C1 segment of cervical spinal cord (tissue), 14 donors: ENCODE measurements around the gene CORO2B.

Experiments used
- DNase-seq, 14 donors: peaks; one replicate each; lab custom pipeline; 2025; lab: John Stamatoyannopoulos, UW

The CORO2B gene

DNA sequence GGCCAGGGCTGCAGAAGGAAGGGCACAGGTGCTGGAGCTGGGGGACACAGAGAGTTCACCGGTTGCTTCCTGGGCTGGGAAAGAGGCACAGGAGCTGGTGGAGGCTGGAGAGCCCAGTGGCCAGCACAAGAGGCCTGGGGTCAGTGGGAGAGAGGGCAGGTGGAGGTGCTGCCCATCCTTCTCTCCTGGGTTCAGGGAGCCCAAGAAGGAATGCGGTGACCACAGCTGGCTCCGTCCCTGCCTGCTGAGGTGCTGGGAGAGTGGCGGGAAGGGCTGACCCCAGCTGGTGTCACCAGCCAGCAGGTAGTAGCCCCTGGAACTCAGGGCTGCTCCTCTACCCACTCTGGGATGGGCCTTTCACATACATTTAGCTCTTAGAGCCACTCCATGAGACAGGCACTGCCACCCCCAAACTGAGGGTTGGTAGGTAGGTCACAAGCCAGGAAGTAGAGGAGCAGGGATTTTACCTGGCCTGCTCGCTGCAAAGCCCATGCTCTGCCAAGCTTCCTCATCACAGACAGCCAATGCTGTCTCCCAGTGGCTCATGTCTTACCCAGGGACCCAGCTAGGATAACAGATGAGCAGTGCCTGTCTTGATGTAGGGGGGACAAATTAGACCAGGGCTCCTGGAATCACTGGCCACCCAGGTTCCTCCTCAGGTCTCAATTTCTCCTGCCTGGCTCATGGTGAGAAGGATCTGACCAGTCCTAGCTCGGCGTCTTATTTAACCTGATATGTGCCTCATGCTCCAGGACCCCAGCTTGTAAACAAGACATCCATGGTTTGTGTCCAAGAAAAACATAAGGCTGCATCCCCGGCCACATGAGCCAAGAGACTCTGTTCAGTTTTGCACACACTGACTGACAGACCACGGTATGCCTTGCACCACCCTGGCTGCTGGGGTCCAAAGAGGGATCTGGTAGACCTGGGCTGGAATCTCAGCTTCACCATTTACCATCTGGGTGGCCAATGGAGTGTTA, 119.2 kb downstream of the CORO2B start:
- DNase-seq: peak in 1 of 14 donors; percentile 77

DNA sequence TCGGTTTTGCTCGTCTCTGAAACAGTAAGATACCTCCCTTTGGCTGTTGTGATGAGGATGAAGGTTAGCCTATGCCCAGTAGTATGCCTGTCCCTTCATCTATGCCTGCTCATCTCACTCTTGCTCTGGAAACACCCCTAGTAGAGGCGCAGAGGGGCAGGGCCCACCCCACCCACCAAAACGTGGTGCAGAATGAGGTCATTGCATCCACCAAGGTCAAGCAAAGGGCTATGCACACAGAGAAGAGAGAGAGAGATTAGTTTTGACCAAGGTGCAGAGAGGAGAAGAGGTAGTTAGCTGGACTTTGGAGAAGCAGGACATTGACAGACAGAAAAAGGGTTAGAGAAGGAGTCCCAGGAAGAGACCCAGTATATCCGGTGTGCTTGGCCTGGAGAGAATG, 119.9 kb downstream of the CORO2B start:
- no peak for DNase-seq

DNA sequence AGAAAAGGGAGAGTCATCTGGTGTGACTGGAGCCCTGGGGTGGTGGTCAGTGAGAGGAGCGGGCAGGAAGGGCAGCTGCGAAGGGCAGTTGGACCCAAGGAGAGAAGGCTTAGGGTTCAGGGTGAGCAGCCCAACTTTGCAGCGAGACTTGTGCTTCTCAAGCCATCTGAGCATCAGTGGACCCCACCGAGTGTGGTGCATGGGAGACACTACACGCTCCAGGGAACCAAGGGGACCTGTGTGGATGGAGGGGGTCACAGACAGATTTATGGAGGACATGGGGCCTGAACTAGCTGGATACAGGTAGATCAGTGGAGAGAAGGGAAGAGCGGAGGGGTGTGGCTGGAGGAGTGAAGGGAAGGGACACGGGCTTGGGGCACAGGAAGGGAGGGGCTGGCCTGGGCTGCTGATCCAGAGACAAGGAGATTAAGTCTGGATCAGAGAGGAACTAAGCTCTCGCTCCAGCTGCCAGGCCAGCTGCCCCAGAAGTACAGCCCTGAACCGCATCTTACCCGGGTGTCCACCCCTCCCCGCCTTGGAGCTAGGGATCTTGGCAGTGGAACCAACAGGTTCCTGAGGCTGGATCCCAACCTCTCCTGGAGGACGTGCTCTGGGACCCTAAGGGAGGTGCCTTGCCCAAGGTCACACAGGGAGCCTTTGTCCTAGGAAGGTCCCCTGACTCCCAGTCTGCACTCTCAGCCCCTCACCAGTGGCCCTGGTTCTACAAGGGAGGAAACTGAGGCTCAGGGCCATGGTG, 120.5 kb downstream of the CORO2B start:
- DNase-seq: no peak

- DNase-seq: peak in 11 of 14 donors; percentile 44 to 79 (median 69)
Measured at GRCh38 chr15:68699881-68700454, 121.2 kb downstream of the CORO2B start.

DNA sequence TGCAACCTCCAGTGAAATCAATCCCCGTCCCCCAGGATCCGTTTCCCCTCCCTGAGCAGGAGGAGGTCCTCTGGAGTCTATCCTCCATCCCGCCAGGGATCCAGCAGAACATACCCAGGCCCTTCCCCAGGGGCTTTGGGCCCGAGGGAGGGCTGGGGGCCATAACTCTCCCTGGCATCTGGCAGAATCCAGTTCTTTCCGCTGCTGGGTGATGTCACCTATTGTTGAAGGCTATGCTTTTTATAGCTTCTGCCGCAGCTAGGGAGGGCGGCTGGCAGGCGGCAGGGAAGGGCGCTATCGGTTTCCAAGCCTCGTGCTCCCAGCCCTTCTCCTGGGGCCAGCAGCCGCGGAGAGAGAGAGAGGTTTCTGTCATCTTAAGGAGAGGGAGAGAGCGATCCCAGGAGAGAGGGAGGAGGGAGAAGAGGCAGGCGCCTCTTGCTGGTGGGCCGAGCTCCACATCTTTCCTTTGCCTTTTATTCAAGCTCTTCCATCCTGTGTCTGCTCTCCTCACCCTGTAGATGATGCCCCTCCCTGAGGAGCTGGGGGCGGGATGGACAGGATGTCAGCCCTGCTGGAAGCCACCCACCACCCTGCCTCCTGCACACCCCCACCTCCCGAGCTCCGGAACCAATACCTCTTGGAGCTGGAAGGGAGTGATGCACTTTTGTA, 121.8 kb downstream of the CORO2B start:
- DNase-seq: peak in 12 of 14 donors; percentile 53 to 82 (median 74)

GRCh38 chr15:68701886-68702285, 123.1 kb downstream of the CORO2B start:
- DNase-seq: peak in 1 of 14 donors; percentile 75

DNA sequence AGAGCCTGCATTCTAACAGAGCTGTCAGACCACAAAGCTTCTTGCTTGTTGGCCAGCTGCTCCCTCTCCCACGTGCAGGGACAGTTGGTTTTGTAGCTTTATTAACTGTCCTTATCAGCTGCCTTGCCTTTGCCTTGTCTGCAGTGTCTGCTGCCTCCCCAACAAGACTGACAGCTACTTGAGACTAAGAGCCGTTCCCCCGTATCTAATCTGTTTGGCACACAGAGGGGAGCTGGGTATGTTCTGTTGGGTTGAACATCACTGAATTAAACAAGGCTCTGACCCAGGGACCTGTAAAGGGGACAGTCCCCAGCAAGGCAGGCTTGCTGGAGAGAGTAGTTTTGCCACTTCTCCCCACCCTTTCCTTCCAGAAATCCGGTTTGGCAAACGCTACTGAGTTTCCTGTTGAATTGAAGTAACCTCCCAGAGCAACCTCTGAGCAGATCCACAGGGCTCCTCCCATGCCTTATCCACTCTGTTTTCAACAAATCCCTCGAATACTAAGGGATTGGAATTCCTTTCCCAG, 125.8 kb downstream of the CORO2B start:
- DNase-seq: no peak

DNA sequence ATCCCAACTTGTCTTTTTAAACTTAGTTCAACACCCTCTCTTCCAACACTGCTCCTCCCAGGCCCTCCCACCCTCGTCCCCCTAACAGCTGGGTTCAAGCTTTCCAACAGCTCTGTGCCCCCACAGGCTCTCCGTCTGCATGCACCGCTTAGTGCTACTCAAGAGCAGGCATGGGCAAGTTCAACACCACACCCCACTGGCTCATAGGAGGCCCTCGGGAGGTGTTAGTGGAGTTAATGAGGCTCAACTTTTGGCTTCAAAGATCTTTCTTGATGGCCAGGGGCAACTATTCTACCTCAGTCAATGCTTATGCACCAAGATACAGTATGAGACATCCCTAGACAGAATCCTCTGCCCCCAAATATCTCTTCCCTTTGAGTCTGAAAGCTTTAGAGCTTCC, 127.5 kb downstream of the CORO2B start:
- no peak for DNase-seq

DNA sequence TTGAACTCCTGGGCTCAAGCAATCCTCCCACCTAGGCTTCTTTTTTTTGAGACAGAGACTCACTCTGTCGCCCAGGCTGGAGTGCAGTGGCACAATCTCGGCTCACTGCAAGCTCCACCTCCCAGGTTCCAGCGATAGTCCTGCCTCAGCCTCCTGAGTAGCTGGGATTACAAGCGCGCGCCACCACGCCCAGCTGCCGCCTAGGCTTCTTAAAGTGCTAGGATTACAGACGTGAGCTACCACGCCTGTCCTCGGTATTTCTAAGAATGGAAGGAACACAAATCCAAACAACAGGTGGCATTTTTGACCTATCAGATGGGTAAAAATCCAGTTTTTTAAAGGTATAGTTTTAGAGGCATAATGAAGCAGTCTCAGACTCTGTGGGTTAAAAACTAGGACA, 128.1 kb downstream of the CORO2B start:
- DNase-seq: no peak

- no peak for DNase-seq
Measured at GRCh38 chr15:68707386-68707785, 128.6 kb downstream of the CORO2B start.

DNA sequence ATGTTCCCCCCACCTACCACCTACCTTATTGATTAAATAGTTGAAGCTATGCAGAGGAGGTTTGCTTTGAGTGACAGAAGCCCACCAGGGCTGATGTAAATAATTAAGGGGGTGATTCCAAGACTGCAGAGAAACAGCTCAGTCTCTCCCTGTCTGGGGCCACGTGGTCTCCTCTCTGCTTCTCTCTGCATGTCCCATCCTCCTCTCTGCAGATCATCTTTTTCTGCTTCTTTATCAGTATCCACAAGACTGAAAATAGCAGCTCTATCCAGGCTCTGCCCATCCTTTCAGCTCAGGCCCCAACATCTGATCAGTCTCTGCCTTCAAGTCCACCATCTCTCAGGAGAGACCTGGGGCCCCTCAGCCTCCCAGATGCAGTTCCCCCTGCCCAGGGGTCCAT, 131.1 kb downstream of the CORO2B start:
- DNase-seq: no peak

- DNase-seq: no peak
Measured at GRCh38 chr15:68710536-68710935, 131.7 kb downstream of the CORO2B start.

DNA sequence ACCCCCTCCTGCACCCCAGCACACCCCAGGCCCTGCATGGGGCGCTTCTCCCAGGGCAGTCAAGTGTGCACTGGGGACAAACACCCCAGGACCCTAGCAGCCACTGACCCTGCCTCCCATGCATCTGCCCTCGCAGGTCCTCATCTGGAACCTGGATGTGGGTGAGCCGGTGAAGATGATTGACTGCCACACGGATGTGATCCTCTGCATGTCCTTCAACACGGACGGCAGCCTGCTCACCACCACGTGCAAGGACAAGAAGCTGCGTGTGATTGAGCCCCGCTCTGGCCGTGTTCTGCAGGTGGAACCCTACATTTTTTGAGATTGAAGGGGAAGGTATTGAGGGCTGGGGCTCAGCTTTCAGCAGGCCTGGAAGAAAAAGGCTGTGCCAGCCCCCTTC, 132.6 kb downstream of the CORO2B start:
- DNase-seq: no peak

- no peak for DNase-seq
Measured at GRCh38 chr15:68712886-68713285, 134.1 kb downstream of the CORO2B start.

GRCh38 chr15:68713874-68714273, 135.1 kb downstream of the CORO2B start:
- DNase-seq: no peak

- no peak for DNase-seq
Measured at GRCh38 chr15:68715111-68715510, 136.3 kb downstream of the CORO2B start.

- no peak for DNase-seq
Measured at GRCh38 chr15:68717951-68718350, 139.2 kb downstream of the CORO2B start.

DNA sequence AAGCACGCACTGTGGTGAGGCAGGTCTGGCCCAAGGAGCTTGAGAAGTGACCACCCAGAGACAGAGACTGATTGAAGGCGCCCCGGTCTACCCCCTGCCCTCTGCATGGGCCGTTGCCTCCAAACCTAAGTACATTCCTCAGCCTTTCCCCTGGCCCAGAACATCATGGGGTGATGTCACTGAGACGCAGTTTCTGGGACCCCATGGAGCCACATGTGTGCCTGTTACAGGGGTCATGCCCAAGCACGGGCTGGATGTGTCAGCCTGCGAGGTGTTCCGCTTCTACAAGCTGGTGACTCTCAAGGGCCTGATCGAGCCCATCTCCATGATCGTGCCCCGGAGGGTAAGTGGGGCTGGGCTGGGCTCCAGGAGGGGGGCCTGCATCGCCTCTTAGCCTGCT, 139.7 kb downstream of the CORO2B start:
- DNase-seq: no peak

- DNase-seq: no peak
Measured at GRCh38 chr15:68719051-68719450, 140.3 kb downstream of the CORO2B start.

GRCh38 chr15:68719672-68720071, 140.9 kb downstream of the CORO2B start:
- no peak for DNase-seq

GRCh38 chr15:68721886-68722285, 143.1 kb downstream of the CORO2B start:
- no peak for DNase-seq
